H9 (cell line): ENCODE data around the gene CCDC30. TPM values are rescaled to one million over a fixed set of nuclear protein-coding genes. Genes with fewer than 3 reads are reported as not detected.

Experiments
- DNase-seq: peaks from one replicate; pipeline ENCODE4 v3.0.0-alpha.2; 2017
- H2AFZ ChIP-seq: one replicate; pipeline ENCODE4 v1.6.1; 2013; ENCODE audit warnings: mild to moderate bottlenecking, low read length, control low read depth, moderate library complexity
- H2AK5ac ChIP-seq: 2 replicates; pipeline ENCODE4 v1.6.1; 2013; ENCODE audit warnings: low read length, control low read depth, mixed read lengths; ENCODE audit not compliant: insufficient read length
- H2BK120ac ChIP-seq: one replicate; pipeline ENCODE4 v1.6.1; 2013; ENCODE audit warnings: low read depth, mild to moderate bottlenecking, low read length, control low read depth, inconsistent platforms; ENCODE audit not compliant: poor library complexity, severe bottlenecking
- H2BK12ac ChIP-seq: 2 replicates; pipeline ENCODE4 v1.6.1; 2013; ENCODE audit warnings: low read length, control low read depth, mixed read lengths, low read depth; ENCODE audit not compliant: insufficient read length
- H2BK15ac ChIP-seq: 2 replicates; pipeline ENCODE4 v1.6.1; 2013; ENCODE audit warnings: low read depth, low read length, control low read depth
- H2BK20ac ChIP-seq: one replicate; pipeline ENCODE4 v1.6.1; 2013; ENCODE audit warnings: low read depth, mild to moderate bottlenecking, low read length, control low read depth, inconsistent platforms; ENCODE audit not compliant: poor library complexity, severe bottlenecking
- H2BK5ac ChIP-seq: 2 replicates; pipeline ENCODE4 v1.6.1; 2013; ENCODE audit warnings: low read length, control low read depth, mixed read lengths; ENCODE audit not compliant: insufficient read length
- H3K14ac ChIP-seq: 2 replicates; pipeline ENCODE4 v1.6.1; 2013; ENCODE audit warnings: low read length, control low read depth; ENCODE audit not compliant: insufficient read depth
- H3K18ac ChIP-seq: 2 replicates; pipeline ENCODE4 v1.6.1; 2013; ENCODE audit warnings: low read depth, mild to moderate bottlenecking, mixed read lengths, low read length, control low read depth; ENCODE audit not compliant: insufficient read length
- H3K23ac ChIP-seq: 2 replicates; pipeline ENCODE4 v1.6.1; 2013; ENCODE audit warnings: low read length, control low read depth, mixed read lengths, low read depth; ENCODE audit not compliant: insufficient read length
- H3K23me2 ChIP-seq: 2 replicates; pipeline ENCODE4 v1.6.1; 2013; ENCODE audit warnings: low read depth, mild to moderate bottlenecking, mixed read lengths, low read length, control low read depth; ENCODE audit not compliant: insufficient read length, poor library complexity, severe bottlenecking
- H3K27ac ChIP-seq: 2 replicates; pipeline ENCODE4 v1.5.1; 2013; ENCODE audit warnings: low read length, control low read depth, mixed read lengths, low read depth; ENCODE audit not compliant: insufficient read length
- H3K27me3 ChIP-seq: 2 replicates; pipeline ENCODE4 v1.6.1; 2013; ENCODE audit warnings: low read length, control low read depth, inconsistent platforms; ENCODE audit not compliant: insufficient read depth
- H3K4ac ChIP-seq: 2 replicates; pipeline ENCODE4 v1.6.1; 2013; ENCODE audit warnings: low read depth, mild to moderate bottlenecking, control low read depth, inconsistent platforms, low read length, moderate library complexity
- H3K4me1 ChIP-seq: 2 replicates; pipeline ENCODE4 v1.6.1; 2013; ENCODE audit warnings: low read length, control low read depth, inconsistent platforms; ENCODE audit not compliant: insufficient read depth
- H3K4me2 ChIP-seq: 2 replicates; pipeline ENCODE4 v1.6.1; 2013; ENCODE audit warnings: low read length, control low read depth, mixed read lengths; ENCODE audit not compliant: insufficient read length, insufficient read depth
- H3K56ac ChIP-seq: 2 replicates; pipeline ENCODE4 v1.6.1; 2013; ENCODE audit warnings: low read depth, mild to moderate bottlenecking, mixed read lengths, low read length, control low read depth; ENCODE audit not compliant: insufficient read length
- H3K79me1 ChIP-seq: 2 replicates; pipeline ENCODE4 v1.6.1; 2013; ENCODE audit warnings: low read depth, mild to moderate bottlenecking, moderate library complexity, low read length, control low read depth, inconsistent platforms; ENCODE audit not compliant: insufficient read depth, poor library complexity, severe bottlenecking
- H3K79me2 ChIP-seq: 2 replicates; pipeline ENCODE4 v1.6.1; 2013; ENCODE audit warnings: low read length, control low read depth, inconsistent platforms; ENCODE audit not compliant: insufficient read depth
- H3K9ac ChIP-seq: 2 replicates; pipeline ENCODE4 v1.6.1; 2013; ENCODE audit warnings: low read length, control low read depth, mixed read lengths; ENCODE audit not compliant: insufficient read length; ENCODE audit errors: extremely low read depth
- H3K9me3 ChIP-seq: one replicate; pipeline ENCODE4 v1.6.1; 2013; ENCODE audit warnings: low read depth, low read length, inconsistent platforms; ENCODE audit not compliant: control insufficient read depth
- H3T11ph ChIP-seq: one replicate; pipeline ENCODE4 v1.6.1; 2013; ENCODE audit warnings: mild to moderate bottlenecking, low read length, control low read depth, inconsistent platforms
- H4K20me1 ChIP-seq: one replicate; pipeline ENCODE4 v1.6.1; 2013; ENCODE audit not compliant: control insufficient read depth, insufficient read length, insufficient read depth
- H4K5ac ChIP-seq: 2 replicates; pipeline ENCODE4 v1.6.1; 2013; ENCODE audit warnings: low read depth, mild to moderate bottlenecking, mixed read lengths, low read length, control low read depth; ENCODE audit not compliant: insufficient read length
- H4K8ac ChIP-seq: replicated peaks from 2 replicates; pipeline ENCODE4 v1.6.1; 2013; ENCODE audit warnings: low read length, control low read depth, mixed read lengths, low read depth; ENCODE audit not compliant: insufficient read length
- H4K91ac ChIP-seq: 2 replicates; pipeline ENCODE4 v1.6.1; 2013; ENCODE audit warnings: low read depth, mild to moderate bottlenecking, moderate library complexity, mixed read lengths, low read length, control low read depth; ENCODE audit not compliant: insufficient read length
- H3K27ac Mint-ChIP-seq, 3 experiments: 2 replicates in 2 of 3; 3 replicates in 1 of 3; pipeline ENCODE4 v1.8.0; 2020 to 2021; ENCODE audit warnings: mixed read lengths in 3 of 3, mild to moderate bottlenecking in 1 of 3, moderate library complexity in 1 of 3
- H3K27me3 Mint-ChIP-seq: 2 replicates; pipeline ENCODE4 v1.8.0; 2021; ENCODE audit warnings: low read depth, mild to moderate bottlenecking, moderate library complexity, mixed read lengths
- H3K36me3 Mint-ChIP-seq, 3 experiments: 2 replicates in 2 of 3; 3 replicates in 1 of 3; pipeline ENCODE4 v1.8.0; 2020 to 2021; ENCODE audit warnings: low read depth in 3 of 3, mixed read lengths in 3 of 3; ENCODE audit not compliant: insufficient read depth in 1 of 3
- H3K4me1 Mint-ChIP-seq, 2 experiments: 2 replicates each; pipeline ENCODE4 v1.8.0; 2020; ENCODE audit warnings: mixed read lengths in 2 of 2
- H3K4me3 Mint-ChIP-seq, 2 experiments: 2 replicates in 1 of 2; 3 replicates in 1 of 2; pipeline ENCODE4 v1.8.0; 2020 to 2021; ENCODE audit warnings: mild to moderate bottlenecking in 2 of 2, mixed read lengths in 2 of 2, moderate library complexity in 1 of 2
- H3K9me3 Mint-ChIP-seq, 2 experiments: 2 replicates in 1 of 2; 3 replicates in 1 of 2; pipeline ENCODE4 v1.8.0; 2020; ENCODE audit warnings: mild to moderate bottlenecking in 2 of 2, mixed read lengths in 2 of 2, moderate library complexity in 1 of 2
- WGBS: extraction: QIAGEN DNeasy Blood & Tissue Kit; methylation state at CpG from one replicate; pipeline ENCODE4 v1.1.7; 2013; ENCODE audit warnings: missing lambda C conversion rate, low lambda C conversion rate, mixed read lengths; ENCODE audit not compliant: insufficient read length; ENCODE audit errors: extremely low coverage; 5-methylcytosine and 5-hydroxymethylcytosine counted together
- total RNA-seq: library from RNA; stranded (reverse); gene quantifications from 2 replicates; pipeline ENCODE4 v1.2.1, GENCODE V29; 2021
- TF ChIP-seq, protein P1 (sequence below): fragments of 200-600 bp; sonication (generic); conservative IDR thresholded peaks from 3 replicates; pipeline ENCODE4 v1.8.0; 2021; ENCODE audit warnings: antibody characterized with exemption, mild to moderate bottlenecking

The CCDC30 gene
- total RNA-seq, 1 experiment from 2014 or later, result 1.8 TPM

- H3K56ac ChIP-seq, result no peak overlapping the region
- no peak overlapping the region for H3K9ac ChIP-seq
- H3K27me3 Mint-ChIP-seq, result peaks cover 1% of the 10 kb centered on the region
- no peak overlapping the region for H3T11ph ChIP-seq
- no peak for DNase-seq
- no peak overlapping the region for H3K4me3 Mint-ChIP-seq
- H3K4me1 Mint-ChIP-seq, result no peaks in the 10 kb centered on the region
- H2BK20ac ChIP-seq, result no peak overlapping the region
- no peak overlapping the region for H3K18ac ChIP-seq
- TF ChIP-seq, protein P1, sequence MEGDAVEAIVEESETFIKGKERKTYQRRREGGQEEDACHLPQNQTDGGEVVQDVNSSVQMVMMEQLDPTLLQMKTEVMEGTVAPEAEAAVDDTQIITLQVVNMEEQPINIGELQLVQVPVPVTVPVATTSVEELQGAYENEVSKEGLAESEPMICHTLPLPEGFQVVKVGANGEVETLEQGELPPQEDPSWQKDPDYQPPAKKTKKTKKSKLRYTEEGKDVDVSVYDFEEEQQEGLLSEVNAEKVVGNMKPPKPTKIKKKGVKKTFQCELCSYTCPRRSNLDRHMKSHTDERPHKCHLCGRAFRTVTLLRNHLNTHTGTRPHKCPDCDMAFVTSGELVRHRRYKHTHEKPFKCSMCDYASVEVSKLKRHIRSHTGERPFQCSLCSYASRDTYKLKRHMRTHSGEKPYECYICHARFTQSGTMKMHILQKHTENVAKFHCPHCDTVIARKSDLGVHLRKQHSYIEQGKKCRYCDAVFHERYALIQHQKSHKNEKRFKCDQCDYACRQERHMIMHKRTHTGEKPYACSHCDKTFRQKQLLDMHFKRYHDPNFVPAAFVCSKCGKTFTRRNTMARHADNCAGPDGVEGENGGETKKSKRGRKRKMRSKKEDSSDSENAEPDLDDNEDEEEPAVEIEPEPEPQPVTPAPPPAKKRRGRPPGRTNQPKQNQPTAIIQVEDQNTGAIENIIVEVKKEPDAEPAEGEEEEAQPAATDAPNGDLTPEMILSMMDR, result no peak
- H4K91ac ChIP-seq, result no peak overlapping the region
- H3K27ac Mint-ChIP-seq, result no peak overlapping the region
- no peak overlapping the region for H3K4me2 ChIP-seq
- H3K79me1 ChIP-seq, result no peaks in the 10 kb centered on the region
- no peak overlapping the region for H2AK5ac ChIP-seq
- peaks cover 73 to 81% of the 10 kb centered on the region in 2 experiments for H3K9me3 Mint-ChIP-seq
- no peak overlapping the region for H2BK15ac ChIP-seq
- no peak overlapping the region for H3K27ac ChIP-seq
- H3K23ac ChIP-seq, result no peak overlapping the region
- no peak overlapping the region for H3K14ac ChIP-seq
- peaks cover 18 to 40% (median 25%) of the 10 kb centered on the region in 3 experiments for H3K36me3 Mint-ChIP-seq
- H4K5ac ChIP-seq, result no peak overlapping the region
- H3K23me2 ChIP-seq, result no peaks in the 10 kb centered on the region
- WGBS, result no CpG with 5 or more reads among the region's 1 CpG
- H2BK120ac ChIP-seq, result no peak overlapping the region
- H2BK12ac ChIP-seq, result no peak overlapping the region
- H2AFZ ChIP-seq, result no peak overlapping the region
- no peak overlapping the region for H2BK5ac ChIP-seq
- H3K4ac ChIP-seq, result no peak overlapping the region
- H3K9me3 ChIP-seq, result peaks cover 34% of the 10 kb centered on the region
- H4K20me1 ChIP-seq, result no peaks in the 10 kb centered on the region
- H3K27me3 ChIP-seq, result no peaks in the 10 kb centered on the region
- no peak overlapping the region for H4K8ac ChIP-seq
- H3K4me1 ChIP-seq, result no peaks in the 10 kb centered on the region
- H3K79me2 ChIP-seq, result no peaks in the 10 kb centered on the region
These were observed 43.5 kb downstream of the CCDC30 start for GRCh38 chr1:42506576-42506975.
